Nephron progenitor cell (in vitro differentiated cells): Measurements from ENCODE around the gene COX20.
A peak's percentile ranks its signal among the peaks of the same experiment; 100 is the strongest.

Experiments used
- DNase-seq: peaks from one replicate; pipeline ENCODE4 v3.0.0; 2021
- H3K27ac Mint-ChIP-seq: 2 replicates; pipeline ENCODE4 v1.8.0; 2021; ENCODE audit warnings: mild to moderate bottlenecking, moderate library complexity, mixed read lengths
- H3K27me3 Mint-ChIP-seq: 2 replicates; pipeline ENCODE4 v1.8.0; 2021; ENCODE audit warnings: mild to moderate bottlenecking, low read depth, mixed read lengths; ENCODE audit not compliant: poor library complexity
- H3K36me3 Mint-ChIP-seq: 2 replicates; pipeline ENCODE4 v1.8.0; 2021; ENCODE audit warnings: low read depth, mixed read lengths
- H3K4me1 Mint-ChIP-seq: 2 replicates; pipeline ENCODE4 v1.8.0; 2021; ENCODE audit warnings: mixed read lengths
- H3K4me3 Mint-ChIP-seq: 2 replicates; pipeline ENCODE4 v1.8.0; 2021; ENCODE audit warnings: mild to moderate bottlenecking, moderate library complexity, mixed read lengths
- H3K9me3 Mint-ChIP-seq: 2 replicates; pipeline ENCODE4 v1.8.0; 2021; ENCODE audit warnings: mild to moderate bottlenecking, moderate library complexity, mixed read lengths
- CTCF ChIP-seq: fragments of 200-600 bp; sonication (generic); IDR thresholded peaks from 2 replicates; pipeline ENCODE4 v1.5.0; 2021; ENCODE audit warnings: antibody characterized with exemption

The COX20 gene

GRCh38 chr1:244851546-244852231, 16.2 kb downstream of the COX20 start:
- no peak for DNase-seq
- peaks cover 22% of the 10 kb centered on the region for H3K4me1 Mint-ChIP-seq
- H3K27ac Mint-ChIP-seq, result peak overlapping the region; percentile 36
- H3K9me3 Mint-ChIP-seq, result no peaks in the 10 kb centered on the region
- H3K4me3 Mint-ChIP-seq, result no peak overlapping the region
- no peaks in the 10 kb centered on the region for H3K27me3 Mint-ChIP-seq
- H3K36me3 Mint-ChIP-seq, result peaks cover 85% of the 10 kb centered on the region
- no peak for TF ChIP-seq CTCF

DNA sequence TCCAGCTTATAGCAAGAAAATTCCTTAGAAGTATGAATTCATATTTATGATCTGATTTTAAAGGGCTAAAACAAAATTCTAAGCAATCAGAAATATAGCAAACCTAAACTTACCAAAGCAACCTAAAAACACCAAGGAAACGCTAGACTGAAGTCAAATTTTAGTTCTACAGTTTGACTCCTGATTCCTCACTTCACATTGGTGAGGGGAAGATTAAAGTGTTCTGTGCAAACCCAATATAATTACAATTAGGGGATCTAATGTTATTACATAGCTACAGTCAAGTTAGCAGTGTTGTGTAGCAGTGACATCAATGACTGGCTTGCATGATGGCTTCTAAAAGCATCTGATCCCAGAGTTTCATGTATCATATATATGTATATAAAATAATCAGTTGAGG, 17.2 kb downstream of the COX20 start:
- Mint-ChIP-seq H3K27me3 (no peaks in the 10 kb centered on the region), H3K4me1 (peaks cover 32% of the 10 kb centered on the region), H3K36me3 (peaks cover 85% of the 10 kb centered on the region), H3K4me3 (no peak overlapping the region), H3K27ac (peak overlapping the region; percentile 50), H3K9me3 (no peaks in the 10 kb centered on the region)
- DNase-seq, result no peak
- no peak for TF ChIP-seq CTCF

DNA sequence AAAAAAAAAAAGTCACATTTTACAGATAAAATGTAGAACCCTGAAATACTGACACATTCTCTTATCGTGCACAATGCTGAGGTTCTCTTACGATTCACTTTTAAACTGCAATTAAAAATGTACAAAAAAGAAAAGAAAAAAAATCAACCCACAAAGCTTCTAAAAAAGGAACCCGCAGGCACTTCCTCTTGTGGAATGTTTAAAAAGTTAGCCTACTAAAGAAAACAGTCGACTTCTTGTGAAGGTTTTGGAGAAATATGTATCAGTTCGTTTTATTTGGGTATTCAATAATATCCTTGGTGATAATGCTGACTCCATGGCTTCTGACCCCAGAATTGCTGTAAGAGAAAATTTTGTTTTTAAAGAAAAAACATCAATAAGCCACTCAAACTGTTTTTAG, 18.7 kb downstream of the COX20 start:
- H3K36me3 Mint-ChIP-seq, result peaks cover 86% of the 10 kb centered on the region
- peaks cover 45% of the 10 kb centered on the region for H3K4me1 Mint-ChIP-seq
- DNase-seq, result no peak
- no peaks in the 10 kb centered on the region for H3K27me3 Mint-ChIP-seq
- H3K9me3 Mint-ChIP-seq, result no peaks in the 10 kb centered on the region
- no peak for TF ChIP-seq CTCF
- peak overlapping the region; percentile 36 for H3K27ac Mint-ChIP-seq
- H3K4me3 Mint-ChIP-seq, result no peak overlapping the region

DNA sequence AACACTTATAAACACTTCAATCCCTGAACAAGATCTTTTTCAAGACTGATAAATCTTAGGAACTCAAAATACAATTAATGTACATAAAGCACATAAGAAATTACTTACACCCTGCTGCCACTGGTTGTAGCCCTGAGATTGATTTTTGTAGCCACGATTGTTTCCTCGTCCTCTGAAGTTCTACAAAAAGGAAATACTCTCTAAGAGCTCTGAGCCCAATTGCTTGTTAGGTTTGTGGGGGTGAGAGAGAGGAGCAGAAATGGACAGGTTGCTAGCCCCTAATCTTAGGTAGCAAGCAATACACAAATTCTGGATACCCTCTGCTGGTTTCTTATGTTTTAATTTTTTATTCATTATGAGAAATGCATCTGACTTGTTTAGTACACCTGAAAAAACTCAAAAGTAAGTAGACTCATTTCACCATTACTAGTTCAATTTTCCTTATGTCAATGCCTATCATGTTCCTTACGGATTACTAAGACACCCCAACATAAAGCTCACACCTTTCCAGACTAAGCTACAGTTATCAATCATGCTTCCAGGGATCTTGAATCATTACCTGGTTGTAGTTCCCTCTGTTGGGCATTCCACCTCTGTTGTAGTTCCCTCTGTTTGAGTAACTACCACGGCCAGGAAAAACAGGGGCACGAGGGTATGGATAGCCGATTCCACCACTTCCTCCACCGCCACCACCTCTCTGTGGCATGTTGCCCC, 19.6 kb downstream of the COX20 start:
- Mint-ChIP-seq H3K27ac (peak overlapping the region; percentile 87), H3K36me3 (peaks cover 91% of the 10 kb centered on the region), H3K4me1 (peaks cover 54% of the 10 kb centered on the region), H3K9me3 (no peaks in the 10 kb centered on the region), H3K4me3 (no peak overlapping the region), H3K27me3 (no peaks in the 10 kb centered on the region)
- no peak for TF ChIP-seq CTCF
- no peak for DNase-seq

DNA sequence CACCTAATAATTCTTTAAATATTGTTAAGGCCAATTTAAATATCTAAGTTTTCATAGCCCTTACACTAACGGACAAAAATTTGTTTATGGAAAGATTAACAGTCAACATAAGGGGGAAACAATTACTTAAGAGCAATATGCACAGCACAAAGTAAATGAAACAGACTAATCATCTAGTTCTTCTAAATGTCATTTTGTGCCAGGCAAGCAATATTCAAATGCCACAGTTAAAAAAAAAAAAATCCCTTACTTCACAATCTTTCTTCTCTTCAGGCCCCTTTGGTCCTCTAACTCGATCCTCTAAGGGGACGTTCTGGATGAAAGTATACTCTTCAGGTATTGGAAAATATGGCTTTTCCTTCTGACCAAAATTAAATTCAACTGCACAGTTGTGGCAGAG, 22.3 kb downstream of the COX20 start:
- peaks cover 77% of the 10 kb centered on the region for H3K4me1 Mint-ChIP-seq
- peak overlapping the region; percentile 79 for H3K27ac Mint-ChIP-seq
- H3K36me3 Mint-ChIP-seq, result peaks cover 91% of the 10 kb centered on the region
- H3K27me3 Mint-ChIP-seq, result no peaks in the 10 kb centered on the region
- no peaks in the 10 kb centered on the region for H3K9me3 Mint-ChIP-seq
- H3K4me3 Mint-ChIP-seq, result no peak overlapping the region
- TF ChIP-seq CTCF, result no peak
- no peak for DNase-seq

DNA sequence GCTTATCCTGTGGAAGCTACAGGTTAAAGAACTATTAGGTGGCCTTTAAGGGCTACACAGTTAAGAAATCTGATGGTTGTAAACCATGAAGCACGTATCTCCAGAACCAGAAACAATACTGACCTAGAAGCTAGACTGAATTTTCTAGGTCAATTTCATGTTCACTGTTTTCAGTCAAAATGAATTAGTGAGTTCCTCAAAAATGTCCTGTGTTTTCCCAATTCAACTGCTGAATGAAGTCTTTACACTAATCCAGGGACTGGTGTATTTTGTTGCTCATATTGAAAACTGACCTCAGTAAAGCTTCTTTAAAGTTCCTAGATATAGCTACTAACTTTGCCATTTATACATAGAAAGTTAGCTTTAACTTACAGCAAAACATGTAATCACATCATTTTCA, 22.9 kb downstream of the COX20 start:
- Mint-ChIP-seq H3K36me3 (peaks cover 91% of the 10 kb centered on the region), H3K27ac (peak overlapping the region; percentile 55), H3K9me3 (no peaks in the 10 kb centered on the region), H3K4me3 (no peak overlapping the region), H3K4me1 (peaks cover 77% of the 10 kb centered on the region), H3K27me3 (no peaks in the 10 kb centered on the region)
- no peak for DNase-seq
- TF ChIP-seq CTCF, result no peak
